ENCODE measurements around the gene DPP9. TPM values are rescaled to one million over a fixed set of nuclear protein-coding genes. Genes with fewer than 3 reads are reported as not detected.

Gene DPP9
- total and polyA plus RNA-seq, 2 of the 8 experiments (the other 6 are each of a cell fraction or from before 2014, with no cell fraction given), result 11.6 to 40.7 TPM

GRCh38 chr19:4723595-4724514 is at the start of gene DPP9 (continued):
- peak; percentile 74 for TF ChIP-seq ATF2 (IDR thresholded peaks at IDR 0.05; ENCODE audit: low read length)
- TF ChIP-seq SIRT6 (IDR thresholded peaks at IDR 0.05; ENCODE audit: low read length), result no peak
- no peak for TF ChIP-seq SP2 (IDR thresholded peaks at IDR 0.05; ENCODE audit: low read length)
- peak; percentile 79 for TF ChIP-seq ASH2L (IDR thresholded peaks at IDR 0.05; ENCODE audit: low read length)
- 0 out of 2 replicates have a peak, but pooled peaks have one; percentile 26 for TF ChIP-seq POU5F1 (IDR thresholded peaks at IDR 0.05; ENCODE audit: low read depth, low read length)
- TF ChIP-seq EP300 (IDR thresholded peaks at IDR 0.05; ENCODE audit: borderline replicate concordance in 1 of 2, low read depth in 2 of 2, low read length in 2 of 2), result peak in 1 of 2 experiments; percentile 100; a peak in 2 of 3 replicates
- 0 out of 4 replicates have a peak, but pooled peaks of 1 of the 2 experiments have one; percentile 82 for TF ChIP-seq HDAC2 (IDR thresholded peaks at IDR 0.05; ENCODE audit: borderline replicate concordance in 1 of 2, low read depth in 2 of 2, low read length in 2 of 2)
- TF ChIP-seq CHD2 (IDR thresholded peaks at IDR 0.05; ENCODE audit: low read length), result peak; percentile 60; the same call in 1 of the 2 replicates
- peak; percentile 98 for TF ChIP-seq JUND (IDR thresholded peaks at IDR 0.05; ENCODE audit: low read length)
- no peak for TF ChIP-seq EZH2 (IDR thresholded peaks at IDR 0.05; ENCODE audit: low read depth, low read length, severe bottlenecking)
- TF ChIP-seq RXRA (IDR thresholded peaks at IDR 0.05; ENCODE audit: insufficient read depth, low read depth, low read length), result no peak
- no peak for TF ChIP-seq TCF12 (IDR thresholded peaks at IDR 0.05; ENCODE audit: low read depth, low read length)
- TF ChIP-seq ATF3 (IDR thresholded peaks at IDR 0.05; ENCODE audit: insufficient read depth, low read depth, low read length), result no peak
- TF ChIP-seq E2F6 (IDR thresholded peaks at IDR 0.05), result 0 out of 2 replicates have a peak, but pooled peaks have one; percentile 31
- no peak for TF ChIP-seq NANOG (IDR thresholded peaks at IDR 0.05; ENCODE audit: insufficient read depth, low read depth, low read length, poor library complexity, severe bottlenecking)
- peak; percentile 71; the same call in 1 of the 2 replicates for TF ChIP-seq SP1 (IDR thresholded peaks at IDR 0.05; ENCODE audit: low read depth, low read length)
- peak; percentile 89; the same call in 1 of the 2 replicates for TF ChIP-seq MAFK (IDR thresholded peaks at IDR 0.05; ENCODE audit: low read depth, low read length)
- TF ChIP-seq FOSL1 (IDR thresholded peaks at IDR 0.05; ENCODE audit: insufficient read depth, low read depth, low read length), result 0 out of 2 replicates have a peak, but pooled peaks have one; percentile 3
- no peak for TF ChIP-seq ZNF274 (IDR thresholded peaks at IDR 0.05; ENCODE audit: borderline replicate concordance, extremely low read depth, low read length)
